CD14-positive monocyte (primary cell): ENCODE data around the gene SIRT7. TPM values are rescaled to one million over a fixed set of nuclear protein-coding genes. Genes with fewer than 3 reads are reported as not detected.

Source experiments
- DNase-seq, 3 donors: peaks; one replicate each; pipeline ENCODE4 v3.0.0-alpha.2; 2011 to 2022
- H2AFZ ChIP-seq: 2 replicates; pipeline ENCODE4 v1.6.0; 2012; ENCODE audit warnings: mild to moderate bottlenecking, low read depth, low read length, inconsistent platforms; ENCODE audit not compliant: insufficient read depth, poor library complexity, severe bottlenecking
- H3K27ac ChIP-seq, 2 donors: 1 replicate in 1 of 2; 2 replicates in 1 of 2; pipeline ENCODE4 v1.5.1; 2012 to 2013; ENCODE audit warnings: low read length in 2 of 2, control low read depth in 1 of 2, inconsistent platforms in 1 of 2, low read depth in 1 of 2, mild to moderate bottlenecking in 1 of 2
- H3K27me3 ChIP-seq, 2 donors: one replicate each; pipeline versions ENCODE4 v1.6.0 to v1.6.1; 2011 to 2013; ENCODE audit warnings: low read length in 2 of 2; ENCODE audit not compliant: control insufficient read depth in 2 of 2, insufficient read depth in 2 of 2
- H3K36me3 ChIP-seq, 2 donors: replicated peaks in 1 of 2; 1 replicate in 1 of 2; 2 replicates in 1 of 2; pipeline versions ENCODE4 v1.5.1 to v1.6.1; 2012 to 2013; ENCODE audit warnings: low read length in 2 of 2, control low read depth in 1 of 2, inconsistent platforms in 1 of 2, mild to moderate bottlenecking in 1 of 2; ENCODE audit not compliant: insufficient read depth in 2 of 2, control insufficient read depth in 1 of 2
- H3K4me1 ChIP-seq, 2 donors: 1 replicate in 1 of 2; 2 replicates in 1 of 2; pipeline versions ENCODE4 v1.5.1 to v1.6.1; 2012 to 2013; ENCODE audit warnings: low read length in 2 of 2, control low read depth in 1 of 2, inconsistent platforms in 1 of 2, mild to moderate bottlenecking in 1 of 2, moderate library complexity in 1 of 2; ENCODE audit not compliant: insufficient read depth in 2 of 2, control insufficient read depth in 1 of 2
- H3K4me2 ChIP-seq: replicated peaks from 2 replicates; pipeline ENCODE3; 2012; ENCODE audit warnings: low read length, moderate library complexity, mild to moderate bottlenecking; ENCODE audit not compliant: poor library complexity, severe bottlenecking; ENCODE audit errors: extremely low read depth
- H3K4me3 ChIP-seq, 3 experiments: fragments of 200-600 bp in 1 of 3; sonication (generic) in 1 of 3; replicated peaks in 1 of 3; 1 replicate in 2 of 3; 2 replicates in 1 of 3; pipeline ENCODE4 v1.5.1; 2011 to 2013; ENCODE audit warnings: low read length in 3 of 3, mild to moderate bottlenecking in 3 of 3, control low read depth in 2 of 3, low read depth in 2 of 3, inconsistent platforms in 1 of 3, moderate library complexity in 1 of 3
- H3K79me2 ChIP-seq: 2 replicates; pipeline ENCODE4 v1.6.0; 2012; ENCODE audit warnings: mild to moderate bottlenecking, control low read depth, inconsistent platforms, low read length, moderate library complexity; ENCODE audit not compliant: insufficient read depth
- H3K9ac ChIP-seq: 2 replicates; pipeline ENCODE4 v1.6.0; 2017; ENCODE audit warnings: low read length, mild to moderate bottlenecking; ENCODE audit not compliant: insufficient read depth, poor library complexity, severe bottlenecking
- H3K9me3 ChIP-seq, 2 donors: replicated peaks in 1 of 2; 1 replicate in 1 of 2; 2 replicates in 1 of 2; pipeline versions ENCODE4 v1.5.1 to v1.6.1; 2012 to 2013; ENCODE audit warnings: low read length in 2 of 2, control low read depth in 1 of 2; ENCODE audit not compliant: control insufficient read depth in 1 of 2, insufficient read depth in 1 of 2
- H4K20me1 ChIP-seq: 2 replicates; pipeline ENCODE4 v1.6.0; 2012; ENCODE audit warnings: mild to moderate bottlenecking, low read length, control low read depth, moderate library complexity; ENCODE audit not compliant: insufficient read depth
- H3K27ac Mint-ChIP-seq, 7 donors: one replicate each; pipeline ENCODE4 v1.8.0; 2020; ENCODE audit warnings: mild to moderate bottlenecking in 7 of 7, mixed read lengths in 7 of 7, moderate library complexity in 6 of 7, inconsistent platforms in 2 of 7
- H3K27me3 Mint-ChIP-seq, 3 donors: one replicate each; pipeline ENCODE4 v1.8.0; 2021 to 2022; ENCODE audit warnings: low read depth in 3 of 3, mild to moderate bottlenecking in 3 of 3, mixed read lengths in 3 of 3, moderate library complexity in 3 of 3, inconsistent platforms in 1 of 3
- H3K36me3 Mint-ChIP-seq, 2 donors: one replicate each; pipeline ENCODE4 v1.8.0; 2020; ENCODE audit warnings: mixed read lengths in 2 of 2, inconsistent platforms in 1 of 2, mild to moderate bottlenecking in 1 of 2
- H3K4me1 Mint-ChIP-seq: one replicate; pipeline ENCODE4 v1.8.0; 2020; ENCODE audit warnings: mild to moderate bottlenecking, mixed read lengths
- H3K4me3 Mint-ChIP-seq, 2 donors: one replicate each; pipeline ENCODE4 v1.8.0; 2020; ENCODE audit warnings: mild to moderate bottlenecking in 2 of 2, mixed read lengths in 2 of 2, moderate library complexity in 1 of 2
- H3K9me3 Mint-ChIP-seq, 7 donors: one replicate each; pipeline ENCODE4 v1.8.0; 2020 to 2022; ENCODE audit warnings: mixed read lengths in 7 of 7, mild to moderate bottlenecking in 6 of 7, moderate library complexity in 6 of 7, inconsistent platforms in 2 of 7
- CTCF ChIP-seq: fragments of 200-600 bp; IDR thresholded peaks from one replicate; pipeline ENCODE4 v1.8.0; 2022; ENCODE audit warnings: antibody characterized with exemption, mild to moderate bottlenecking
- WGBS: methylation state at CpG from one replicate; pipeline ENCODE4 v1.1.5; 2013; ENCODE audit warnings: missing lambda C conversion rate; ENCODE audit not compliant: insufficient coverage; 5-methylcytosine and 5-hydroxymethylcytosine counted together
- intact Hi-C, 2 donors: fragments of 100-400 bp; cut with micrococcal nuclease; formaldehyde crosslinking; loops; one replicate each; pipeline versions ENCODE4 v1.15.0 to v1.15.1; 2023
- polyA plus RNA-seq, 3 donors: library from polyadenylated mRNA; depleted of rRNA in 1 of 3; unstranded in 2 of 3; stranded (reverse) in 1 of 3; fragments of 300-500 nt in 2 of 3; fragments of >200 nt in 1 of 3; fragmentation: Illumina TruSeq in 2 of 3; gene quantifications; 1 replicate in 2 of 3; 2 replicates in 1 of 3; pipeline ENCODE4 v1.2.3, GENCODE V29; 2012 to 2021

SIRT7 gene
- polyA plus RNA-seq, 3 donors: 22.5 to 73.5 (median 23.7) TPM

GRCh38 chr17:81868674-81869220 is 49.2 kb downstream of the SIRT7 start:
- H3K36me3 Mint-ChIP-seq: peaks cover 15 to 30% of the 10 kb centered on the region in 2 donors
- Histone ChIP-seq H4K20me1 (peaks cover 61% of the 10 kb centered on the region), H3K27ac (peak overlapping the region in 1 of 2 donors; percentile 93), H3K4me1 (peaks cover 34 to 53% of the 10 kb centered on the region in 2 donors), H3K36me3 (peaks cover 23 to 24% of the 10 kb centered on the region in 2 donors), H3K9ac (no peak overlapping the region), H3K4me2 (peak overlapping the region; percentile 90), H3K4me3 (peak overlapping the region in 1 of 3 experiments; percentile 98), H3K9me3 (no peaks in the 10 kb centered on the region), H2AFZ (no peak overlapping the region), H3K79me2 (peaks cover 71% of the 10 kb centered on the region), H3K27me3 (no peaks in the 10 kb centered on the region)
- intact Hi-C loops: loop anchor here in 1 of 2 donors (10.0 kb wide), 1 partner anchor 46 kb away; the partner anchor contains the start of genes PCYT2 and SIRT7
- DNase-seq: no peak
- WGBS: 82% methylated on average over 30 of the region's 30 CpGs
- TF ChIP-seq CTCF: no peak
- no peak overlapping the region for H3K4me3 Mint-ChIP-seq
- no peaks in the 10 kb centered on the region for H3K27me3 Mint-ChIP-seq
- no peaks in the 10 kb centered on the region for H3K9me3 Mint-ChIP-seq
- peak overlapping the region in 5 of 7 donors; percentile 60 to 95 (median 74) for H3K27ac Mint-ChIP-seq
- H3K4me1 Mint-ChIP-seq: peaks cover 32% of the 10 kb centered on the region

- intact Hi-C loops: loop anchor here in 1 of 2 donors (10.0 kb wide), 1 partner anchor 47 kb away; the partner anchor contains the start of genes PCYT2 and SIRT7
- H3K27ac Mint-ChIP-seq: peak overlapping the region in 2 of 7 donors; percentile 3 to 36
- peak overlapping the region in 1 of 2 donors; percentile 31 for H3K27ac ChIP-seq
Measured at GRCh38 chr17:81867991-81868673, 49.8 kb downstream of the SIRT7 start.

More at GRCh38 chr17:81867991-81868673, 49.8 kb downstream of the SIRT7 start:
- H3K36me3 ChIP-seq: peaks cover 23 to 24% of the 10 kb centered on the region in 2 donors
- peaks cover 34 to 54% of the 10 kb centered on the region in 2 donors for H3K4me1 ChIP-seq
- no peak overlapping the region for H3K4me3 ChIP-seq
- no peak overlapping the region for H3K4me2 ChIP-seq
- H3K4me3 Mint-ChIP-seq: no peak overlapping the region
- no peak overlapping the region for H3K9ac ChIP-seq
- H4K20me1 ChIP-seq: peaks cover 61% of the 10 kb centered on the region
- H3K4me1 Mint-ChIP-seq: peaks cover 35% of the 10 kb centered on the region
- no peaks in the 10 kb centered on the region for H3K27me3 ChIP-seq
- H3K79me2 ChIP-seq: peaks cover 77% of the 10 kb centered on the region
- H3K9me3 Mint-ChIP-seq: no peaks in the 10 kb centered on the region
- no peak overlapping the region for H2AFZ ChIP-seq
- DNase-seq: no peak
- no peaks in the 10 kb centered on the region for H3K27me3 Mint-ChIP-seq
- TF ChIP-seq CTCF: no peak
- H3K9me3 ChIP-seq: no peaks in the 10 kb centered on the region
- 84% methylated on average over 21 of the region's 28 CpGs for WGBS
- peaks cover 20 to 34% of the 10 kb centered on the region in 2 donors for H3K36me3 Mint-ChIP-seq
